Esophagus squamous epithelium (tissue), 5 donors: ENCODE measurements around the gene AADACL2. TPM values are rescaled to one million over a fixed set of nuclear protein-coding genes. Genes with fewer than 3 reads are reported as not detected.

Source experiments
- DNase-seq: peaks from one replicate; lab custom pipeline; 2025; lab: John Stamatoyannopoulos, UW
- H3K27ac ChIP-seq, 4 donors: fragments of 200-600 bp; sonication (generic); one replicate each; pipeline ENCODE4 v1.5.1; 2016 to 2019; ENCODE audit warnings: mild to moderate bottlenecking in 1 of 4
- H3K27me3 ChIP-seq, 4 donors: fragments of 200-600 bp; sonication (generic); 1 replicate in 3 of 4; 2 replicates in 1 of 4; pipeline versions ENCODE4 v1.5.1 to v1.6.0; 2017 to 2021; ENCODE audit warnings: antibody characterized with exemption in 1 of 4
- H3K36me3 ChIP-seq, 3 donors: fragments of 200-600 bp; sonication (generic); one replicate each; pipeline ENCODE4 v1.5.1; 2016 to 2019
- H3K4me1 ChIP-seq, 3 donors: fragments of 200-600 bp; sonication (generic); one replicate each; pipeline ENCODE4 v1.5.1; 2017 to 2019
- H3K4me3 ChIP-seq, 4 donors: fragments of 200-600 bp; sonication (generic); 1 replicate in 3 of 4; 2 replicates in 1 of 4; pipeline ENCODE4 v1.5.1; 2016 to 2019; ENCODE audit warnings: mild to moderate bottlenecking in 2 of 4, moderate library complexity in 1 of 4
- H3K9me3 ChIP-seq, 3 donors: fragments of 200-600 bp; sonication (generic); one replicate each; pipeline ENCODE4 v1.5.1; 2016 to 2019
- POLR2A ChIP-seq, 4 donors: fragments of 450-650 bp; IDR thresholded peaks; one replicate each; pipeline ENCODE4 v1.6.1; 2017; ENCODE audit warnings: antibody characterized with exemption in 4 of 4, mild to moderate bottlenecking in 4 of 4, moderate library complexity in 3 of 4
- WGBS, 2 donors: methylation state at CpG; one replicate each; pipeline ENCODE4 v1.1.5; 2018; 5-methylcytosine and 5-hydroxymethylcytosine counted together
- intact Hi-C: fragments of 100-400 bp; cut with DNase I; formaldehyde crosslinking; loops from one replicate; pipeline ENCODE4 v1.15.0; 2022
- total RNA-seq, 4 donors: library from RNA; depleted of rRNA; stranded (reverse); fragments of >200 nt; gene quantifications; one replicate each; pipeline ENCODE4 v1.1.0, GENCODE V29; 2016
- TF ChIP-seq, protein P1 (sequence below), 6 experiments: fragments of 450-650 bp in 4 of 6; fragments of 200-600 bp in 2 of 6; sonication (generic) in 2 of 6; IDR thresholded peaks; one replicate each; pipeline ENCODE4 v1.5.1; 2016 to 2019; ENCODE audit warnings: antibody characterized with exemption in 6 of 6, mild to moderate bottlenecking in 4 of 6, moderate library complexity in 4 of 6
- donor health status: DM: yes; HTN: yes; CAD: no.

The AADACL2 gene
- total RNA-seq, 4 donors from 2014 or later, result 0.18 to 0.47 (median 0.19) TPM; not detected in 1

GRCh38 chr3:151806838-151807237 is 73.1 kb downstream of the AADACL2 start:
- no peak for TF ChIP-seq POLR2A (IDR thresholded peaks at IDR 0.05)
- TF ChIP-seq, protein P1, sequence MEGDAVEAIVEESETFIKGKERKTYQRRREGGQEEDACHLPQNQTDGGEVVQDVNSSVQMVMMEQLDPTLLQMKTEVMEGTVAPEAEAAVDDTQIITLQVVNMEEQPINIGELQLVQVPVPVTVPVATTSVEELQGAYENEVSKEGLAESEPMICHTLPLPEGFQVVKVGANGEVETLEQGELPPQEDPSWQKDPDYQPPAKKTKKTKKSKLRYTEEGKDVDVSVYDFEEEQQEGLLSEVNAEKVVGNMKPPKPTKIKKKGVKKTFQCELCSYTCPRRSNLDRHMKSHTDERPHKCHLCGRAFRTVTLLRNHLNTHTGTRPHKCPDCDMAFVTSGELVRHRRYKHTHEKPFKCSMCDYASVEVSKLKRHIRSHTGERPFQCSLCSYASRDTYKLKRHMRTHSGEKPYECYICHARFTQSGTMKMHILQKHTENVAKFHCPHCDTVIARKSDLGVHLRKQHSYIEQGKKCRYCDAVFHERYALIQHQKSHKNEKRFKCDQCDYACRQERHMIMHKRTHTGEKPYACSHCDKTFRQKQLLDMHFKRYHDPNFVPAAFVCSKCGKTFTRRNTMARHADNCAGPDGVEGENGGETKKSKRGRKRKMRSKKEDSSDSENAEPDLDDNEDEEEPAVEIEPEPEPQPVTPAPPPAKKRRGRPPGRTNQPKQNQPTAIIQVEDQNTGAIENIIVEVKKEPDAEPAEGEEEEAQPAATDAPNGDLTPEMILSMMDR (IDR thresholded peaks at IDR 0.05), result no peak
- 90 to 93% methylated on average over 15 of the region's 15 CpGs for WGBS, 2 donors
- Histone ChIP-seq H3K4me1 (peaks cover 0 to 43% (median 4%) of the 10 kb centered on the region in 3 donors), H3K27ac (no peak overlapping the region), H3K9me3 (peaks cover 0 to 7% (median 0%) of the 10 kb centered on the region in 3 donors), H3K27me3 (no peaks in the 10 kb centered on the region), H3K36me3 (no peaks in the 10 kb centered on the region), H3K4me3 (no peak overlapping the region)
- intact Hi-C loops, result no loop called here
- no peak for DNase-seq

Other genes starting within 250 kb of the AADACL2 start
- gene AADAC, start 80.2 kb downstream of the AADACL2 start, total RNA-seq, result 1 to 10 TPM in 2 of 4 donors, under 1 TPM in 2; 0.35 to 6.5 (median 1.0) TPM
- gene SUCNR1, start 139.7 kb downstream of the AADACL2 start, total RNA-seq, result under 1 TPM in 2 of 4 donors, not detected in 2; 0.19 to 0.38 TPM